CD14-positive monocyte (primary cell): ENCODE data around the gene XPO4. TPM values are rescaled to one million over a fixed set of nuclear protein-coding genes. Genes with fewer than 3 reads are reported as not detected.

Experiments used
- DNase-seq, 3 donors: peaks; one replicate each; pipeline ENCODE4 v3.0.0-alpha.2; 2011 to 2022
- H2AFZ ChIP-seq: 2 replicates; pipeline ENCODE4 v1.6.0; 2012; ENCODE audit warnings: mild to moderate bottlenecking, low read depth, low read length, inconsistent platforms; ENCODE audit not compliant: insufficient read depth, poor library complexity, severe bottlenecking
- H3K27ac ChIP-seq, 2 donors: 1 replicate in 1 of 2; 2 replicates in 1 of 2; pipeline ENCODE4 v1.5.1; 2012 to 2013; ENCODE audit warnings: low read length in 2 of 2, control low read depth in 1 of 2, inconsistent platforms in 1 of 2, low read depth in 1 of 2, mild to moderate bottlenecking in 1 of 2
- H3K27me3 ChIP-seq, 2 donors: one replicate each; pipeline versions ENCODE4 v1.6.0 to v1.6.1; 2011 to 2013; ENCODE audit warnings: low read length in 2 of 2; ENCODE audit not compliant: control insufficient read depth in 2 of 2, insufficient read depth in 2 of 2
- H3K36me3 ChIP-seq, 2 donors: replicated peaks in 1 of 2; 1 replicate in 1 of 2; 2 replicates in 1 of 2; pipeline versions ENCODE4 v1.5.1 to v1.6.1; 2012 to 2013; ENCODE audit warnings: low read length in 2 of 2, control low read depth in 1 of 2, inconsistent platforms in 1 of 2, mild to moderate bottlenecking in 1 of 2; ENCODE audit not compliant: insufficient read depth in 2 of 2, control insufficient read depth in 1 of 2
- H3K4me1 ChIP-seq, 2 donors: 1 replicate in 1 of 2; 2 replicates in 1 of 2; pipeline versions ENCODE4 v1.5.1 to v1.6.1; 2012 to 2013; ENCODE audit warnings: low read length in 2 of 2, control low read depth in 1 of 2, inconsistent platforms in 1 of 2, mild to moderate bottlenecking in 1 of 2, moderate library complexity in 1 of 2; ENCODE audit not compliant: insufficient read depth in 2 of 2, control insufficient read depth in 1 of 2
- H3K4me2 ChIP-seq: replicated peaks from 2 replicates; pipeline ENCODE3; 2012; ENCODE audit warnings: low read length, moderate library complexity, mild to moderate bottlenecking; ENCODE audit not compliant: poor library complexity, severe bottlenecking; ENCODE audit errors: extremely low read depth
- H3K4me3 ChIP-seq, 3 experiments: fragments of 200-600 bp in 1 of 3; sonication (generic) in 1 of 3; replicated peaks in 1 of 3; 1 replicate in 2 of 3; 2 replicates in 1 of 3; pipeline ENCODE4 v1.5.1; 2011 to 2013; ENCODE audit warnings: low read length in 3 of 3, mild to moderate bottlenecking in 3 of 3, control low read depth in 2 of 3, low read depth in 2 of 3, inconsistent platforms in 1 of 3, moderate library complexity in 1 of 3
- H3K79me2 ChIP-seq: 2 replicates; pipeline ENCODE4 v1.6.0; 2012; ENCODE audit warnings: mild to moderate bottlenecking, control low read depth, inconsistent platforms, low read length, moderate library complexity; ENCODE audit not compliant: insufficient read depth
- H3K9ac ChIP-seq: 2 replicates; pipeline ENCODE4 v1.6.0; 2017; ENCODE audit warnings: low read length, mild to moderate bottlenecking; ENCODE audit not compliant: insufficient read depth, poor library complexity, severe bottlenecking
- H3K9me3 ChIP-seq, 2 donors: replicated peaks in 1 of 2; 1 replicate in 1 of 2; 2 replicates in 1 of 2; pipeline versions ENCODE4 v1.5.1 to v1.6.1; 2012 to 2013; ENCODE audit warnings: low read length in 2 of 2, control low read depth in 1 of 2; ENCODE audit not compliant: control insufficient read depth in 1 of 2, insufficient read depth in 1 of 2
- H4K20me1 ChIP-seq: 2 replicates; pipeline ENCODE4 v1.6.0; 2012; ENCODE audit warnings: mild to moderate bottlenecking, low read length, control low read depth, moderate library complexity; ENCODE audit not compliant: insufficient read depth
- H3K27ac Mint-ChIP-seq, 7 donors: one replicate each; pipeline ENCODE4 v1.8.0; 2020; ENCODE audit warnings: mild to moderate bottlenecking in 7 of 7, mixed read lengths in 7 of 7, moderate library complexity in 6 of 7, inconsistent platforms in 2 of 7
- H3K27me3 Mint-ChIP-seq, 3 donors: one replicate each; pipeline ENCODE4 v1.8.0; 2021 to 2022; ENCODE audit warnings: low read depth in 3 of 3, mild to moderate bottlenecking in 3 of 3, mixed read lengths in 3 of 3, moderate library complexity in 3 of 3, inconsistent platforms in 1 of 3
- H3K36me3 Mint-ChIP-seq, 2 donors: one replicate each; pipeline ENCODE4 v1.8.0; 2020; ENCODE audit warnings: mixed read lengths in 2 of 2, inconsistent platforms in 1 of 2, mild to moderate bottlenecking in 1 of 2
- H3K4me1 Mint-ChIP-seq: one replicate; pipeline ENCODE4 v1.8.0; 2020; ENCODE audit warnings: mild to moderate bottlenecking, mixed read lengths
- H3K4me3 Mint-ChIP-seq, 2 donors: one replicate each; pipeline ENCODE4 v1.8.0; 2020; ENCODE audit warnings: mild to moderate bottlenecking in 2 of 2, mixed read lengths in 2 of 2, moderate library complexity in 1 of 2
- H3K9me3 Mint-ChIP-seq, 7 donors: one replicate each; pipeline ENCODE4 v1.8.0; 2020 to 2022; ENCODE audit warnings: mixed read lengths in 7 of 7, mild to moderate bottlenecking in 6 of 7, moderate library complexity in 6 of 7, inconsistent platforms in 2 of 7
- CTCF ChIP-seq: fragments of 200-600 bp; IDR thresholded peaks from one replicate; pipeline ENCODE4 v1.8.0; 2022; ENCODE audit warnings: antibody characterized with exemption, mild to moderate bottlenecking
- WGBS: methylation state at CpG from one replicate; pipeline ENCODE4 v1.1.5; 2013; ENCODE audit warnings: missing lambda C conversion rate; ENCODE audit not compliant: insufficient coverage; 5-methylcytosine and 5-hydroxymethylcytosine counted together
- intact Hi-C, 2 donors: fragments of 100-400 bp; cut with micrococcal nuclease; formaldehyde crosslinking; loops; one replicate each; pipeline versions ENCODE4 v1.15.0 to v1.15.1; 2023
- polyA plus RNA-seq, 3 donors: library from polyadenylated mRNA; depleted of rRNA in 1 of 3; unstranded in 2 of 3; stranded (reverse) in 1 of 3; fragments of 300-500 nt in 2 of 3; fragments of >200 nt in 1 of 3; fragmentation: Illumina TruSeq in 2 of 3; gene quantifications; 1 replicate in 2 of 3; 2 replicates in 1 of 3; pipeline ENCODE4 v1.2.3, GENCODE V29; 2012 to 2021

The XPO4 gene
- polyA plus RNA-seq, 3 donors, result 2.9 to 4.4 (median 4.0) TPM

GRCh38 chr13:20775961-20776360 is 126.6 kb downstream of the XPO4 start:
- Mint-ChIP-seq H3K4me1 (peaks cover 11% of the 10 kb centered on the region), H3K9me3 (no peaks in the 10 kb centered on the region), H3K27ac (no peak overlapping the region), H3K36me3 (peaks cover 9 to 11% of the 10 kb centered on the region in 2 donors), H3K4me3 (no peak overlapping the region), H3K27me3 (peaks cover 0 to 5% (median 0%) of the 10 kb centered on the region in 3 donors)
- Histone ChIP-seq H3K4me2 (no peak overlapping the region), H3K27me3 (no peaks in the 10 kb centered on the region), H3K9ac (no peak overlapping the region), H3K27ac (no peak overlapping the region), H3K9me3 (no peaks in the 10 kb centered on the region), H3K4me3 (no peak overlapping the region), H3K4me1 (peaks cover 15 to 17% of the 10 kb centered on the region in 2 donors), H3K79me2 (peaks cover 12% of the 10 kb centered on the region), H4K20me1 (no peaks in the 10 kb centered on the region), H3K36me3 (peaks cover 8 to 15% of the 10 kb centered on the region in 2 donors), H2AFZ (no peak overlapping the region)
- DNase-seq, result no peak
- intact Hi-C loops, result no loop called here
- WGBS, result no CpG with 5 or more reads among the region's 2 CpGs
- TF ChIP-seq CTCF, result no peak

- no peak overlapping the region for H2AFZ ChIP-seq
- peaks cover 15 to 17% of the 10 kb centered on the region in 2 donors for H3K4me1 ChIP-seq
- no peak for TF ChIP-seq CTCF
- peaks cover 11 to 14% of the 10 kb centered on the region in 2 donors for H3K36me3 Mint-ChIP-seq
- peaks cover 12% of the 10 kb centered on the region for H3K79me2 ChIP-seq
- H3K36me3 ChIP-seq, result peaks cover 5 to 17% of the 10 kb centered on the region in 2 donors
- peaks cover 1 to 11% (median 3%) of the 10 kb centered on the region in 7 donors for H3K9me3 Mint-ChIP-seq
- H3K4me1 Mint-ChIP-seq, result peaks cover 11% of the 10 kb centered on the region
- H3K4me2 ChIP-seq, result no peak overlapping the region
- no peak overlapping the region for H3K27ac ChIP-seq
- peaks cover 0 to 5% (median 0%) of the 10 kb centered on the region in 3 donors for H3K27me3 Mint-ChIP-seq
- no CpG with 5 or more reads among the region's 1 CpG for WGBS
- no peaks in the 10 kb centered on the region for H3K27me3 ChIP-seq
- H3K9me3 ChIP-seq, result no peaks in the 10 kb centered on the region
- no peak overlapping the region for H3K4me3 Mint-ChIP-seq
- H4K20me1 ChIP-seq, result no peaks in the 10 kb centered on the region
- no peak overlapping the region for H3K9ac ChIP-seq
- no peak overlapping the region for H3K27ac Mint-ChIP-seq
- no peak overlapping the region for H3K4me3 ChIP-seq
- no peak for DNase-seq
- intact Hi-C loops, result loop anchor here in 1 of 2 donors (5.0 kb wide), 1 partner anchor 828 kb away; the partner anchor contains the start of gene MICU2
Observed at GRCh38 chr13:20774746-20775145, 127.8 kb downstream of the XPO4 start.
